HepG2 (cell line): Measurements from ENCODE around the gene CSTPP1. TPM values are rescaled to one million over a fixed set of nuclear protein-coding genes. Genes with fewer than 3 reads are reported as not detected.

ENCODE experiments used
- ATAC-seq: fragments of 200-7000 bp; cut with Tn5 transposase; 3 replicates; pipeline ENCODE4 v1.9.1; 2020; ENCODE audit warnings: mild to moderate bottlenecking, moderate library complexity
- BruUV-seq: library from RNA; stranded (reverse); fragments of 400-500 nt; replicated peaks from 2 replicates; lab custom pipeline; 2021; lab: Mats Ljungman, UMichigan
- CTCF ChIA-PET: fragments of 300-600 bp; formaldehyde crosslinking; extraction: SDS; loops from one replicate; lab custom pipeline; 2021; ENCODE audit warnings: low total read pairs, inconsistent platforms, low intra/inter-chr PET ratio; lab: Yijun Ruan, JAX
- POLR2A ChIA-PET: fragments of 350-600 bp; sonication (Branson Sonifier 250); formaldehyde crosslinking; loops from one replicate; lab custom pipeline; 2020; ENCODE audit warnings: antibody characterized with exemption, inconsistent platforms; lab: Yijun Ruan, JAX
- DNase-seq: peaks from one replicate; pipeline ENCODE4 v3.0.0-alpha.2; 2015; ENCODE audit warnings: low spot score
- FAIRE-seq: peaks from 3 replicates; lab custom pipeline; 2011; peaks lifted over from hg19 to GRCh38; lab: Jason Lieb, UNC
- H2AFZ ChIP-seq: one replicate; pipeline ENCODE4 v1.6.1; 2011; ENCODE audit warnings: low read length, inconsistent platforms
- H3K27ac ChIP-seq: fragments of 300-600 bp; 3 replicates; pipeline ENCODE4 v1.8.0; 2011; ENCODE audit warnings: mixed run types, mild to moderate bottlenecking, mixed read lengths, low read length, inconsistent platforms; ENCODE audit not compliant: insufficient read depth; ENCODE audit errors: extremely low read length
- H3K27me3 ChIP-seq, 2 experiments: fragments of 200-600 bp in 1 of 2; 2 replicates in 1 of 2; 3 replicates in 1 of 2; pipeline versions ENCODE4 v1.6.0 to v1.8.0; 2011; ENCODE audit warnings: low read length in 2 of 2, mild to moderate bottlenecking in 2 of 2, moderate library complexity in 2 of 2, inconsistent platforms in 1 of 2; ENCODE audit not compliant: insufficient read depth in 2 of 2, control insufficient read depth in 1 of 2
- H3K36me3 ChIP-seq, 2 experiments: fragments of 200-600 bp in 1 of 2; replicated peaks in 1 of 2; 2 replicates in 1 of 2; 3 replicates in 1 of 2; pipeline versions ENCODE4 v1.5.1 to v1.8.0; 2011; ENCODE audit warnings: low read length in 2 of 2, inconsistent platforms in 1 of 2; ENCODE audit not compliant: insufficient read depth in 2 of 2, control insufficient read depth in 1 of 2
- H3K4me1 ChIP-seq: 2 replicates; pipeline ENCODE4 v1.5.1; 2012; ENCODE audit warnings: low read length, inconsistent platforms; ENCODE audit not compliant: insufficient read depth
- H3K4me2 ChIP-seq: 2 replicates; pipeline ENCODE4 v1.6.0; 2011; ENCODE audit warnings: low read depth, low read length, inconsistent platforms
- H3K4me3 ChIP-seq, 3 experiments: fragments of 200-600 bp in 1 of 3; sonication (generic), shearing (Covaris generic) in 1 of 3; replicated peaks in 1 of 3; 2 replicates each; pipeline ENCODE4 v1.5.1; 2011 to 2016; ENCODE audit warnings: low read length in 3 of 3, inconsistent platforms in 2 of 3, low read depth in 2 of 3, mild to moderate bottlenecking in 2 of 3, control low read depth in 1 of 3, mixed read lengths in 1 of 3; ENCODE audit not compliant: insufficient read depth in 1 of 3
- H3K79me2 ChIP-seq: one replicate; pipeline ENCODE4 v1.6.1; 2011; ENCODE audit warnings: low read length, inconsistent platforms; ENCODE audit not compliant: insufficient read depth
- H3K9ac ChIP-seq: 2 replicates; pipeline ENCODE4 v1.6.0; 2011; ENCODE audit warnings: mild to moderate bottlenecking, low read depth, low read length, inconsistent platforms; ENCODE audit not compliant: insufficient read depth
- H3K9me3 ChIP-seq: 2 replicates; pipeline ENCODE4 v1.5.1; 2012; ENCODE audit warnings: mild to moderate bottlenecking, low read length
- H4K20me1 ChIP-seq: 2 replicates; pipeline ENCODE4 v1.6.0; 2011; ENCODE audit warnings: inconsistent platforms, mild to moderate bottlenecking, low read length, moderate library complexity; ENCODE audit not compliant: insufficient read depth
- FOXO1 ChIP-seq: sonication (generic); formaldehyde crosslinking; IDR thresholded peaks from 2 replicates; pipeline ENCODE4 v1.4.0; 2020; ENCODE audit warnings: missing genetic modification reagents
- GFI1 ChIP-seq: sonication (generic); formaldehyde crosslinking; IDR thresholded peaks from 2 replicates; pipeline ENCODE4 v1.5.0; 2020; ENCODE audit warnings: missing genetic modification reagents, mild to moderate bottlenecking, borderline replicate concordance
- HOXA3 ChIP-seq: sonication (generic); formaldehyde crosslinking; IDR thresholded peaks from 2 replicates; pipeline ENCODE4 v1.5.0; 2020; ENCODE audit warnings: missing genetic modification reagents
- HOXA7 ChIP-seq: sonication (generic); formaldehyde crosslinking; IDR thresholded peaks from 2 replicates; pipeline ENCODE4 v1.8.1; 2022; ENCODE audit warnings: mild to moderate bottlenecking, missing genetic modification reagents, moderate library complexity
- MEF2D ChIP-seq: sonication (generic); formaldehyde crosslinking; IDR thresholded peaks from 2 replicates; pipeline ENCODE4 v1.5.1; 2020; ENCODE audit warnings: mild to moderate bottlenecking, missing genetic modification reagents
- MYC ChIP-seq: sonication (generic); formaldehyde crosslinking; IDR thresholded peaks from 2 replicates; pipeline ENCODE4 v1.9.0; 2021; ENCODE audit warnings: missing genetic modification reagents, borderline replicate concordance
- TOPORS ChIP-seq: sonication (generic); formaldehyde crosslinking; IDR thresholded peaks from 2 replicates; pipeline ENCODE4 v1.8.0; 2023; ENCODE audit warnings: mild to moderate bottlenecking, missing genetic modification reagents
- ZBTB42 ChIP-seq: sonication (generic); formaldehyde crosslinking; IDR thresholded peaks from 2 replicates; pipeline ENCODE4 v1.5.0; 2020; ENCODE audit warnings: mild to moderate bottlenecking, missing genetic modification reagents
- ZMAT3 ChIP-seq: sonication (generic); formaldehyde crosslinking; conservative IDR thresholded peaks from 2 replicates; pipeline ENCODE4 v1.7.0; 2021; ENCODE audit warnings: missing genetic modification reagents
- WGBS: methylation state at CpG from one replicate; pipeline ENCODE4 v1.1.6; 2017; ENCODE audit warnings: low lambda C conversion rate; 5-methylcytosine and 5-hydroxymethylcytosine counted together
- in situ Hi-C: cut with HindIII; loops from 2 replicates; pipeline ENCODE4 v1.10.0; 2017; ENCODE audit warnings: low pct_unique_long_range_greater_than_20kb; ENCODE audit not compliant: extremely low pct_ligation_motif_present
- intact Hi-C: fragments of 100-400 bp; cut with micrococcal nuclease; formaldehyde crosslinking; loops from one replicate; pipeline ENCODE4 v1.10.0; 2022; ENCODE audit not compliant: unreplicated experiment
- polyA plus RNA-seq, 8 experiments: library from polyadenylated mRNA; depleted of rRNA in 3 of 8; stranded (reverse) in 7 of 8; unstranded in 1 of 8; fragments of >200 nt; fragmentation: Illumina TruSeq in 4 of 8; extraction: Trizol in 4 of 8; gene quantifications; 2 replicates each; pipeline versions ENCODE4 v1.2.1 to v1.2.3, GENCODE V29; 2011 to 2016; ENCODE audit warnings: low read depth in 4 of 8, missing spikeins in 1 of 8, mixed read lengths in 1 of 8; ENCODE audit not compliant: insufficient read depth in 1 of 8
- total RNA-seq, 5 experiments: library from RNA; depleted of rRNA; stranded (reverse); fragments of >200 nt; fragmentation: Illumina TruSeq; extraction: Trizol; gene quantifications; 2 replicates each; pipeline ENCODE4 v1.2.3, GENCODE V29; 2016; ENCODE audit warnings: low read depth in 1 of 5
- TF ChIP-seq, protein P1 (sequence below): sonication (generic); formaldehyde crosslinking; IDR thresholded peaks from 2 replicates; pipeline ENCODE4 v1.4.0; 2020; ENCODE audit warnings: missing genetic modification reagents, borderline replicate concordance
- TF ChIP-seq, protein P2 (sequence below): sonication (generic); formaldehyde crosslinking; conservative IDR thresholded peaks from 2 replicates; pipeline ENCODE4 v1.8.1; 2023; ENCODE audit warnings: missing genetic modification reagents
- TF ChIP-seq, protein P3 (sequence below): sonication (generic); formaldehyde crosslinking; IDR thresholded peaks from 2 replicates; pipeline ENCODE4 v1.5.0; 2020; ENCODE audit warnings: mild to moderate bottlenecking, missing genetic modification reagents
- TF ChIP-seq, protein P4 (sequence below): sonication (generic); formaldehyde crosslinking; IDR thresholded peaks from 2 replicates; pipeline ENCODE4 v1.4.0; 2020; ENCODE audit warnings: missing genetic modification reagents

CSTPP1 gene
- total and polyA plus RNA-seq, 2 of the 13 experiments (the other 11 are each of a cell fraction or from before 2014, with no cell fraction given) = 12.3 to 14.6 TPM

DNA sequence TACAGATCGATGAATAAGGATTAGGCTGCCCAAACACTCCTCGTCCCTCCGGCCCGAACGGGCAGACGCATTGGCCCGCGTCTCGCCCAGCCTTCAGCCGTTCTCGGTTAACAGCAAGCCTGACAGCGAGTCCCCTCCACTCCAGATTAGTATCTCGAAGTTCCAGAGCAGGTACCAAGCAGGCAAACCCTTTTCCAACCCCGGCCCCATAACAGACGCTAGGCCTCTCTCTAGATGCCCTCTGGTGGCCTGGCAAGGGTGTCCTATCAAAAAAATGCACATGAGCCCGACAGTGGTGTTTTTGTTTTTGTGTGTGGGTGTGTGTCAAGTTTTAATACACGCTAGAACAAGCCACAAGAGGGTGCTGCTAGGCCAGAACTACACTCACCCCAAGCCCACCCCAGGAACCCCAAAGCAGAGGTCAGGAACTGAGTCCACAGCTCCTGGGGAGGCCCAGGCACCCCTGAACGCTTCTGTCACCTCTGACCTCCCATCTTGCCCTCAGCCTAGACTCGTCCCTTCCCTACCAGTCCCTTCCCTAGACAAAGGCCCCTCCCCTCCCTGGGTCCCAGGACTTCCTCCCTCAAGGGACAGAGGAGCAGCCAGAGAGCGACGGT is 240.8 kb downstream of the CSTPP1 start (continued):
- no peak for TF ChIP-seq TOPORS
- no peak for TF ChIP-seq HOXA7 (CRISPR knock-in tag)
- TF ChIP-seq, protein P1, sequence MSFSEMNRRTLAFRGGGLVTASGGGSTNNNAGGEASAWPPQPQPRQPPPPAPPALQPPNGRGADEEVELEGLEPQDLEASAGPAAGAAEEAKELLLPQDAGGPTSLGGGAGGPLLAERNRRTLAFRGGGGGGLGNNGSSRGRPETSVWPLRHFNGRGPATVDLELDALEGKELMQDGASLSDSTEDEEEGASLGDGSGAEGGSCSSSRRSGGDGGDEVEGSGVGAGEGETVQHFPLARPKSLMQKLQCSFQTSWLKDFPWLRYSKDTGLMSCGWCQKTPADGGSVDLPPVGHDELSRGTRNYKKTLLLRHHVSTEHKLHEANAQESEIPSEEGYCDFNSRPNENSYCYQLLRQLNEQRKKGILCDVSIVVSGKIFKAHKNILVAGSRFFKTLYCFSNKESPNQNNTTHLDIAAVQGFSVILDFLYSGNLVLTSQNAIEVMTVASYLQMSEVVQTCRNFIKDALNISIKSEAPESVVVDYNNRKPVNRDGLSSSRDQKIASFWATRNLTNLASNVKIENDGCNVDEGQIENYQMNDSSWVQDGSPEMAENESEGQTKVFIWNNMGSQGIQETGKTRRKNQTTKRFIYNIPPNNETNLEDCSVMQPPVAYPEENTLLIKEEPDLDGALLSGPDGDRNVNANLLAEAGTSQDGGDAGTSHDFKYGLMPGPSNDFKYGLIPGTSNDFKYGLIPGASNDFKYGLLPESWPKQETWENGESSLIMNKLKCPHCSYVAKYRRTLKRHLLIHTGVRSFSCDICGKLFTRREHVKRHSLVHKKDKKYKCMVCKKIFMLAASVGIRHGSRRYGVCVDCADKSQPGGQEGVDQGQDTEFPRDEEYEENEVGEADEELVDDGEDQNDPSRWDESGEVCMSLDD (CRISPR knock-in tag) = peak; percentile 71; the same call in 1 of the 2 replicates
- TF ChIP-seq, protein P2, sequence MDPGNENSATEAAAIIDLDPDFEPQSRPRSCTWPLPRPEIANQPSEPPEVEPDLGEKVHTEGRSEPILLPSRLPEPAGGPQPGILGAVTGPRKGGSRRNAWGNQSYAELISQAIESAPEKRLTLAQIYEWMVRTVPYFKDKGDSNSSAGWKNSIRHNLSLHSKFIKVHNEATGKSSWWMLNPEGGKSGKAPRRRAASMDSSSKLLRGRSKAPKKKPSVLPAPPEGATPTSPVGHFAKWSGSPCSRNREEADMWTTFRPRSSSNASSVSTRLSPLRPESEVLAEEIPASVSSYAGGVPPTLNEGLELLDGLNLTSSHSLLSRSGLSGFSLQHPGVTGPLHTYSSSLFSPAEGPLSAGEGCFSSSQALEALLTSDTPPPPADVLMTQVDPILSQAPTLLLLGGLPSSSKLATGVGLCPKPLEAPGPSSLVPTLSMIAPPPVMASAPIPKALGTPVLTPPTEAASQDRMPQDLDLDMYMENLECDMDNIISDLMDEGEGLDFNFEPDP = 0 out of 2 replicates have a peak, but pooled peaks have one; percentile 69
- TF ChIP-seq GFI1 (CRISPR knock-in tag) = 0 out of 2 replicates have a peak, but pooled peaks have one; percentile 2

DNA sequence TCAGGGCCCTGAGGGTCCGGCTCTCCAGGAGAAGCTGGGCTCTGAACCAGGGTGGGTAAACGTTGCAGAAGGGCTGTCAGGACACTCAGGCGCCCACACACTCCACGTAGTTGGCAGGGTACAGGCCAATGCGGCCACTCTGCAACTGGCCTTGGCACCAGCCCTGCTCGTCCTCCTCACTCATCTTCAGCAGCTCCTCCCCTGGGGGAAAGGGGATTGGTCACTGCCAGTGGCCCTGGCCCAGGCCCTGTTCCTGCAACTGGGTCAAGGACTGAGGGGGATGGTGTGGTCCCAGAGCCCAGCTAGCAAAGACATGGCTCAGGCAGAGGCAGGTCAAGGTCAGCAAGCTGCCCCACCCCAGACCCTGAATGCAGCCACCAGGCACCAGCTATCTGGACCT is 241.3 kb downstream of the CSTPP1 start:
- POLR2A ChIA-PET = interaction anchor here (0.6 to 4.7 kb wide), 12 partner anchors 10 to 93 kb away, joined by 3 to 81 read pairs (median 6); partner anchors contain the start of genes ACP2, DDB2, MADD and NR1H3
- Histone ChIP-seq H3K4me3 (peak overlapping the region in 1 of 3 experiments; percentile 75; a peak in 1 of 6 replicates), H3K79me2 (peaks cover 41% of the 10 kb centered on the region), H3K27me3 (no peaks in the 10 kb centered on the region; a peak in 1 of 5 replicates), H3K36me3 (peaks cover 18 to 50% of the 10 kb centered on the region in 2 experiments), H3K4me2 (peak overlapping the region; percentile 89), H3K9ac (peak overlapping the region; percentile 93), H3K9me3 (no peaks in the 10 kb centered on the region), H3K4me1 (peaks cover 59% of the 10 kb centered on the region), H3K27ac (peak overlapping the region; percentile 84), H2AFZ (no peak overlapping the region), H4K20me1 (0 out of 2 replicates have a peak, but pooled peaks cover 3% of the 10 kb centered on the region)
- peak; percentile 50 for ATAC-seq
- peak; percentile 70 for DNase-seq
- in situ Hi-C loops = loop anchor here (5.0 kb wide), 2 partner anchors 69 to 174 kb away; partner anchors contain the start of genes ACP2 and MYBPC3
- CTCF ChIA-PET = interaction anchor here (1.6 to 3.9 kb wide), 2 partner anchors 81 to 177 kb away, joined by 13 to 27 read pairs; partner anchors contain the start of gene NR1H3
- no TSS peak for BruUV-seq
- 55% methylated on average over 2 of the region's 6 CpGs for WGBS
- intact Hi-C loops = loop anchor here (1.0 kb wide), 3 partner anchors 9 to 177 kb away; no protein-coding TSS in a partner anchor
- FAIRE-seq = peak; percentile 77
- TF ChIP-seq, protein P3, sequence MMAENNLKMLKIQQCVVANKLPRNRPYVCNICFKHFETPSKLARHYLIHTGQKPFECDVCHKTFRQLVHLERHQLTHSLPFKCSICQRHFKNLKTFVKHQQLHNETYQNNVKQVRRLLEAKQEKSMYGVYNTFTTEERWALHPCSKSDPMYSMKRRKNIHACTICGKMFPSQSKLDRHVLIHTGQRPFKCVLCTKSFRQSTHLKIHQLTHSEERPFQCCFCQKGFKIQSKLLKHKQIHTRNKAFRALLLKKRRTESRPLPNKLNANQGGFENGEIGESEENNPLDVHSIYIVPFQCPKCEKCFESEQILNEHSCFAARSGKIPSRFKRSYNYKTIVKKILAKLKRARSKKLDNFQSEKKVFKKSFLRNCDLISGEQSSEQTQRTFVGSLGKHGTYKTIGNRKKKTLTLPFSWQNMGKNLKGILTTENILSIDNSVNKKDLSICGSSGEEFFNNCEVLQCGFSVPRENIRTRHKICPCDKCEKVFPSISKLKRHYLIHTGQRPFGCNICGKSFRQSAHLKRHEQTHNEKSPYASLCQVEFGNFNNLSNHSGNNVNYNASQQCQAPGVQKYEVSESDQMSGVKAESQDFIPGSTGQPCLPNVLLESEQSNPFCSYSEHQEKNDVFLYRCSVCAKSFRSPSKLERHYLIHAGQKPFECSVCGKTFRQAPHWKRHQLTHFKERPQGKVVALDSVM = no peak
- TF ChIP-seq FOXO1 (CRISPR knock-in tag) (0 out of 2 replicates have a peak, but pooled peaks have one; percentile 26), HOXA3 (CRISPR knock-in tag) (peak; percentile 71), ZMAT3 (CRISPR knock-in tag) (no peak), ZBTB42 (CRISPR knock-in tag) (0 out of 2 replicates have a peak, but pooled peaks have one; percentile 21), MYC (peak; percentile 57; the same call in 1 of the 2 replicates), MEF2D (CRISPR knock-in tag) (no peak)
- TF ChIP-seq, protein P4, sequence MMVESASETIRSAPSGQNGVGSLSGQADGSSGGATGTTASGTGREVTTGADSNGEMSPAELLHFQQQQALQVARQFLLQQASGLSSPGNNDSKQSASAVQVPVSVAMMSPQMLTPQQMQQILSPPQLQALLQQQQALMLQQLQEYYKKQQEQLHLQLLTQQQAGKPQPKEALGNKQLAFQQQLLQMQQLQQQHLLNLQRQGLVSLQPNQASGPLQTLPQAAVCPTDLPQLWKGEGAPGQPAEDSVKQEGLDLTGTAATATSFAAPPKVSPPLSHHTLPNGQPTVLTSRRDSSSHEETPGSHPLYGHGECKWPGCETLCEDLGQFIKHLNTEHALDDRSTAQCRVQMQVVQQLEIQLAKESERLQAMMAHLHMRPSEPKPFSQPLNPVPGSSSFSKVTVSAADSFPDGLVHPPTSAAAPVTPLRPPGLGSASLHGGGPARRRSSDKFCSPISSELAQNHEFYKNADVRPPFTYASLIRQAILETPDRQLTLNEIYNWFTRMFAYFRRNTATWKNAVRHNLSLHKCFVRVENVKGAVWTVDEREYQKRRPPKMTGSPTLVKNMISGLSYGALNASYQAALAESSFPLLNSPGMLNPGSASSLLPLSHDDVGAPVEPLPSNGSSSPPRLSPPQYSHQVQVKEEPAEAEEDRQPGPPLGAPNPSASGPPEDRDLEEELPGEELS (CRISPR knock-in tag) = 0 out of 2 replicates have a peak, but pooled peaks have one; percentile 28
